ENCODE data around the gene POLN. TPM values are rescaled to one million over a fixed set of nuclear protein-coding genes. Genes with fewer than 3 reads are reported as not detected.

The POLN gene
- total RNA-seq, 2 experiments from 2014 or later: 2.4 to 2.5 TPM

GRCh38 chr4:2085496-2085901, 156.4 kb downstream of the POLN start:
- no peak for ATAC-seq
- Mint-ChIP-seq H3K9me3 (ENCODE audit: insufficient read depth) (no peaks in the 10 kb centered on the region), H3K4me1 (ENCODE audit: low read depth) (no peaks in the 10 kb centered on the region), H3K4me3 (no peak overlapping the region), H3K27me3 (ENCODE audit: low read depth) (peaks cover 8% of the 10 kb centered on the region), H3K36me3 (ENCODE audit: low read depth) (no peaks in the 10 kb centered on the region), H3K27ac (no peak overlapping the region)
- ChIA-PET POLR2A (no interaction called here), CTCF (no interaction called here)
- no peak for DNase-seq

GRCh38 chr4:2084316-2084715, 157.6 kb downstream of the POLN start:
- Mint-ChIP-seq H3K4me3 (no peak overlapping the region), H3K27me3 (ENCODE audit: low read depth) (peaks cover 4% of the 10 kb centered on the region), H3K9me3 (ENCODE audit: insufficient read depth) (no peaks in the 10 kb centered on the region), H3K4me1 (ENCODE audit: low read depth) (no peaks in the 10 kb centered on the region), H3K36me3 (ENCODE audit: low read depth) (no peaks in the 10 kb centered on the region), H3K27ac (no peak overlapping the region)
- DNase-seq (no peak), ATAC-seq (no peak)
- POLR2A ChIA-PET: no interaction called here
- CTCF ChIA-PET: no interaction called here

GRCh38 chr4:2083826-2084160, 158.1 kb downstream of the POLN start:
- no peak for DNase-seq
- H3K4me1 Mint-ChIP-seq (ENCODE audit: low read depth): no peaks in the 10 kb centered on the region
- H3K36me3 Mint-ChIP-seq (ENCODE audit: low read depth): no peaks in the 10 kb centered on the region
- ATAC-seq: no peak
- ChIA-PET CTCF (no interaction called here), POLR2A (no interaction called here)
- no peaks in the 10 kb centered on the region for H3K9me3 Mint-ChIP-seq (ENCODE audit: insufficient read depth)
- H3K27me3 Mint-ChIP-seq (ENCODE audit: low read depth): peaks cover 2% of the 10 kb centered on the region
- H3K4me3 Mint-ChIP-seq: no peak overlapping the region
- H3K27ac Mint-ChIP-seq: no peak overlapping the region

GRCh38 chr4:2083116-2083825, 158.7 kb downstream of the POLN start:
- no peaks in the 10 kb centered on the region for H3K9me3 Mint-ChIP-seq (ENCODE audit: insufficient read depth)
- ChIA-PET POLR2A (interaction anchor here (0.5 kb wide), 1 partner anchor 361 kb away, joined by 3 read pairs; no protein-coding TSS in a partner anchor), CTCF (no interaction called here)
- peaks cover 2% of the 10 kb centered on the region for H3K27me3 Mint-ChIP-seq (ENCODE audit: low read depth)
- H3K27ac Mint-ChIP-seq: no peak overlapping the region
- no peak for ATAC-seq
- H3K4me1 Mint-ChIP-seq (ENCODE audit: low read depth): no peaks in the 10 kb centered on the region
- no peak for DNase-seq
- no peak overlapping the region for H3K4me3 Mint-ChIP-seq
- H3K36me3 Mint-ChIP-seq (ENCODE audit: low read depth): no peaks in the 10 kb centered on the region

- no peak overlapping the region for H3K27ac Mint-ChIP-seq
- peaks cover 2% of the 10 kb centered on the region for H3K27me3 Mint-ChIP-seq (ENCODE audit: low read depth)
- POLR2A ChIA-PET: interaction anchor here (0.5 kb wide), 1 partner anchor 360 kb away, joined by 3 read pairs; no protein-coding TSS in a partner anchor
- H3K9me3 Mint-ChIP-seq (ENCODE audit: insufficient read depth): no peaks in the 10 kb centered on the region
- H3K4me3 Mint-ChIP-seq: no peak overlapping the region
- DNase-seq (no peak), ATAC-seq (no peak)
- CTCF ChIA-PET: no interaction called here
- H3K36me3 Mint-ChIP-seq (ENCODE audit: low read depth): no peaks in the 10 kb centered on the region
- no peaks in the 10 kb centered on the region for H3K4me1 Mint-ChIP-seq (ENCODE audit: low read depth)
Measured at GRCh38 chr4:2082627-2083026, 159.3 kb downstream of the POLN start.

GRCh38 chr4:2082118-2082517, 159.8 kb downstream of the POLN start:
- Mint-ChIP-seq H3K4me3 (no peak overlapping the region), H3K27me3 (ENCODE audit: low read depth) (no peaks in the 10 kb centered on the region), H3K9me3 (ENCODE audit: insufficient read depth) (no peaks in the 10 kb centered on the region), H3K36me3 (ENCODE audit: low read depth) (no peaks in the 10 kb centered on the region), H3K4me1 (ENCODE audit: low read depth) (no peaks in the 10 kb centered on the region), H3K27ac (no peak overlapping the region)
- no peak for ATAC-seq
- DNase-seq: no peak
- CTCF ChIA-PET: no interaction called here
- POLR2A ChIA-PET: no interaction called here

GRCh38 chr4:2081540-2081939, 160.4 kb downstream of the POLN start:
- Mint-ChIP-seq H3K4me3 (no peak overlapping the region), H3K27ac (no peak overlapping the region), H3K27me3 (ENCODE audit: low read depth) (no peaks in the 10 kb centered on the region), H3K9me3 (ENCODE audit: insufficient read depth) (no peaks in the 10 kb centered on the region), H3K4me1 (ENCODE audit: low read depth) (no peaks in the 10 kb centered on the region), H3K36me3 (ENCODE audit: low read depth) (no peaks in the 10 kb centered on the region)
- no peak for DNase-seq
- ChIA-PET CTCF (no interaction called here), POLR2A (no interaction called here)
- no peak for ATAC-seq

GRCh38 chr4:2080429-2081300, 161.3 kb downstream of the POLN start:
- ChIA-PET POLR2A (no interaction called here), CTCF (no interaction called here)
- no peaks in the 10 kb centered on the region for H3K4me1 Mint-ChIP-seq (ENCODE audit: low read depth)
- ATAC-seq (no peak), DNase-seq (no peak)
- H3K36me3 Mint-ChIP-seq (ENCODE audit: low read depth): no peaks in the 10 kb centered on the region
- H3K4me3 Mint-ChIP-seq: no peak overlapping the region
- no peaks in the 10 kb centered on the region for H3K9me3 Mint-ChIP-seq (ENCODE audit: insufficient read depth)
- no peak overlapping the region for H3K27ac Mint-ChIP-seq
- no peaks in the 10 kb centered on the region for H3K27me3 Mint-ChIP-seq (ENCODE audit: low read depth)

- no peak overlapping the region for H3K4me3 Mint-ChIP-seq
- CTCF ChIA-PET: no interaction called here
- H3K9me3 Mint-ChIP-seq (ENCODE audit: insufficient read depth): no peaks in the 10 kb centered on the region
- DNase-seq (no peak), ATAC-seq (no peak)
- POLR2A ChIA-PET: no interaction called here
- no peaks in the 10 kb centered on the region for H3K27me3 Mint-ChIP-seq (ENCODE audit: low read depth)
- no peaks in the 10 kb centered on the region for H3K4me1 Mint-ChIP-seq (ENCODE audit: low read depth)
- H3K27ac Mint-ChIP-seq: no peak overlapping the region
- H3K36me3 Mint-ChIP-seq (ENCODE audit: low read depth): no peaks in the 10 kb centered on the region
Measured at GRCh38 chr4:2079926-2080325, 162.0 kb downstream of the POLN start.

- no peak for ATAC-seq
- Mint-ChIP-seq H3K4me3 (no peak overlapping the region), H3K4me1 (ENCODE audit: low read depth) (no peaks in the 10 kb centered on the region), H3K27me3 (ENCODE audit: low read depth) (no peaks in the 10 kb centered on the region), H3K27ac (no peak overlapping the region), H3K36me3 (ENCODE audit: low read depth) (no peaks in the 10 kb centered on the region), H3K9me3 (ENCODE audit: insufficient read depth) (no peaks in the 10 kb centered on the region)
- no peak for DNase-seq
- CTCF ChIA-PET: no interaction called here
- POLR2A ChIA-PET: no interaction called here
Measured at GRCh38 chr4:2079006-2079405, 162.9 kb downstream of the POLN start.

GRCh38 chr4:2078584-2078983, 163.3 kb downstream of the POLN start:
- H3K4me1 Mint-ChIP-seq (ENCODE audit: low read depth): no peaks in the 10 kb centered on the region
- no peaks in the 10 kb centered on the region for H3K27me3 Mint-ChIP-seq (ENCODE audit: low read depth)
- no peaks in the 10 kb centered on the region for H3K9me3 Mint-ChIP-seq (ENCODE audit: insufficient read depth)
- no peaks in the 10 kb centered on the region for H3K36me3 Mint-ChIP-seq (ENCODE audit: low read depth)
- ChIA-PET POLR2A (no interaction called here), CTCF (no interaction called here)
- no peak for ATAC-seq
- no peak overlapping the region for H3K27ac Mint-ChIP-seq
- no peak overlapping the region for H3K4me3 Mint-ChIP-seq
- no peak for DNase-seq

- Mint-ChIP-seq H3K4me3 (no peak overlapping the region), H3K9me3 (ENCODE audit: insufficient read depth) (no peaks in the 10 kb centered on the region), H3K27ac (no peak overlapping the region), H3K4me1 (ENCODE audit: low read depth) (no peaks in the 10 kb centered on the region), H3K36me3 (ENCODE audit: low read depth) (no peaks in the 10 kb centered on the region), H3K27me3 (ENCODE audit: low read depth) (no peaks in the 10 kb centered on the region)
- ChIA-PET CTCF (no interaction called here), POLR2A (no interaction called here)
- ATAC-seq (no peak), DNase-seq (no peak)
Measured at GRCh38 chr4:2077537-2078460, 164.1 kb downstream of the POLN start.

Measured in activated CD8-positive, alpha-beta T cell treated with anti-CD3 and anti-CD28 coated beads, Interleukin-2, amount 10 ng/mL, durations not matched to agents 7 days and 5 days (primary cell).